Subcutaneous abdominal adipose tissue (tissue), 5 donors: Measurements from ENCODE around the gene NUDT2.

Source experiments
- H3K27ac ChIP-seq: one replicate; pipeline ENCODE4 v1.7.0; 2013; ENCODE audit warnings: low read depth, mild to moderate bottlenecking, inconsistent platforms, low read length, moderate library complexity
- H3K27me3 ChIP-seq, 5 donors: one replicate each; pipeline ENCODE4 v1.7.0; 2013; ENCODE audit warnings: low read length in 5 of 5, inconsistent platforms in 1 of 5; ENCODE audit not compliant: control insufficient read depth in 5 of 5, insufficient read depth in 4 of 5
- H3K36me3 ChIP-seq, 5 donors: one replicate each; pipeline ENCODE4 v1.7.0; 2013; ENCODE audit warnings: low read length in 5 of 5; ENCODE audit not compliant: control insufficient read depth in 5 of 5, insufficient read depth in 5 of 5
- H3K4me1 ChIP-seq, 5 donors: one replicate each; pipeline ENCODE4 v1.7.0; 2013; ENCODE audit warnings: low read length in 5 of 5, mild to moderate bottlenecking in 3 of 5, moderate library complexity in 1 of 5; ENCODE audit not compliant: control insufficient read depth in 5 of 5, insufficient read depth in 5 of 5
- H3K4me3 ChIP-seq, 5 donors: one replicate each; pipeline ENCODE4 v1.7.0; 2013; ENCODE audit warnings: low read length in 5 of 5, low read depth in 1 of 5
- H3K9ac ChIP-seq, 5 donors: one replicate each; pipeline ENCODE4 v1.7.0; 2013; ENCODE audit warnings: low read length in 5 of 5, mild to moderate bottlenecking in 4 of 5, moderate library complexity in 3 of 5
- H3K9me3 ChIP-seq, 5 donors: one replicate each; pipeline ENCODE4 v1.7.0; 2013; ENCODE audit warnings: low read length in 5 of 5; ENCODE audit not compliant: control insufficient read depth in 5 of 5
- donor health status: healthy.
- donor health status: healthy.
- donor health status: healthy.
- donor health status: healthy.
- donor health status: healthy.

Gene NUDT2

GRCh38 chr9:34317436-34317835, 11.9 kb upstream of the NUDT2 start:
- H3K4me3 ChIP-seq = no peak overlapping the region
- H3K27me3 ChIP-seq = no peaks in the 10 kb centered on the region
- no peaks in the 10 kb centered on the region for H3K9me3 ChIP-seq
- H3K4me1 ChIP-seq = no peaks in the 10 kb centered on the region
- H3K27ac ChIP-seq = no peak overlapping the region
- H3K9ac ChIP-seq = no peak overlapping the region
- H3K36me3 ChIP-seq = no peaks in the 10 kb centered on the region

DNA sequence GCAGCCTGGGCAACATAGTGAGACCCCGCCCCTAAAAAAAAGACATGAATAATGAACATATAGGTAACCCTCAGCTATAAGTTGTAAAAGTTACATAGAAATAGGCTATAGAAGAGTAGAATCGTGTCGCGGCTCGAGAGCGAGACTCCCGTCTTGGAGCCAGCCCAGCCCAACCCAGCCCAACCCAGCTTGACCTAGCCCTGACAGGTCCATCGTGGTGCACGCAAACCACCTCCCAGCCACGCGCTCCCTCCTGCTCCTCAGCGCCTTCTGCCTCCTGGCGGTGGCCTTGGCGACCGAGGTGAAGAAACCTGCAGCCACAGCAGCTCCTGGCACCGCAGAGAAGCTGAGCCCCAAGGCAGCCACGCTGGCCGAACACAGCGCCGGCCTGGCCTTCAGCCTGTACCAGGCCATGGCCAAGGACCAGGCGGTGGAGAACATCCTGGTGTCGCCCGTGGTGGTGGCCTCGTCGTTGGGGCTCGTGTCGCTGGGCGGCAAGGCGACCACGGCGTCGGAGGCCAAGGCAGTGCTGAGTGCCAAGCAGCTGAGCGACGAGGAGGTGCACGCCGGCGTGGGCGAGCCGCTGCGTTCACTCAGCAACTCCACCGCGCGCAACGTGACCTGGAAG, 11.1 kb upstream of the NUDT2 start:
- Histone ChIP-seq H3K9ac (no peak overlapping the region), H3K4me3 (no peak overlapping the region), H3K36me3 (no peaks in the 10 kb centered on the region), H3K9me3 (no peaks in the 10 kb centered on the region), H3K4me1 (no peaks in the 10 kb centered on the region), H3K27ac (no peak overlapping the region), H3K27me3 (no peaks in the 10 kb centered on the region)

- H3K9me3 ChIP-seq = no peaks in the 10 kb centered on the region
- no peak overlapping the region for H3K27ac ChIP-seq
- no peak overlapping the region for H3K9ac ChIP-seq
- no peak overlapping the region for H3K4me3 ChIP-seq
- no peaks in the 10 kb centered on the region for H3K27me3 ChIP-seq
- H3K4me1 ChIP-seq = no peaks in the 10 kb centered on the region
- no peaks in the 10 kb centered on the region for H3K36me3 ChIP-seq
Observed at GRCh38 chr9:34321451-34321850, 7.9 kb upstream of the NUDT2 start.

- peak overlapping the region in 1 of 5 donors; percentile 25 for H3K9ac ChIP-seq
- H3K27ac ChIP-seq = no peak overlapping the region
- H3K9me3 ChIP-seq = no peaks in the 10 kb centered on the region
- H3K4me1 ChIP-seq = peaks cover 0 to 2% (median under 1%) of the 10 kb centered on the region in 5 donors
- H3K27me3 ChIP-seq = no peaks in the 10 kb centered on the region
- H3K4me3 ChIP-seq = no peak overlapping the region
- no peaks in the 10 kb centered on the region for H3K36me3 ChIP-seq
Observed at GRCh38 chr9:34322899-34323591, 6.3 kb upstream of the NUDT2 start.

DNA sequence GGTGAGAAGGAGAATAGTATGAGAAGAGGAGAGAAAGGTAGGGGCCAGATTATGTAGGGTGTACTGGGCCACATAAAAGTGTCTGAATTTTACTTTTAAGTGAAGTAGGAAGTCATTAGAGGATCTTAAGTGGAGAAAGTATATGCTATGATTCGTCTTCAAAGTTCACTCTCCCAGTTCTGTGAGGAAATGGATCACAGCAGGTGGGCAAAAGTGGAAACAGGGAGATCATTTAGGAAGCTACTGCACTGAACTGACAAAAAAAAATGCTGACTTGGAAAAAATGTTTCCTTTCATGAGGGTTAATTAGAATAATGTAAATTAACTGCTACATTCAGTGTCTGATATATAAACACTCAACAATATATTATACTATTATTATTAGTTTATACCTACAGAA, 2.7 kb upstream of the NUDT2 start:
- H3K27ac ChIP-seq = no peak overlapping the region

DNA sequence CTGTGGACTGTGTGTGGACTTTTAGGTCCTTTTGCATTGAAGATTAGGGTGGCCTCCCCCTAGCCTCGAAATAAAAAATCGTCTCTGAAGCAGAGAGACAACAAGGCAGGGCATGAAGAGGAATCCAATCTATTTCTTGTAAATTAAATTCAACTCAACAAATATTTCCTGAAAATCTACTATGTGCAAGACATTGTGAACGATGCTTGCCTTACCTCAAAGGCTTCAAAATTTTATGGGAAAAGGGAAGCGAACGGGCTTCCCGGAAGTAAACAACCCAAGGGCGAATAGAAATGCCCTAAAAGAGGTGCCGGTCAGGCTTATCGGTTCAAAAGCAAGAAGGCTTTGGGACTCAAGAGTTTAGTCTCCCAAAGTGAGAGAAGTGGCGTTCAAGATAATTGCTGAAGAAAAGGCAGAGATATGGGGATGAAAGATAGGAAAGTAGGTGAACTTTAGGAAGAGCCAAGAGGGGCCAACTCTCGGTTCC, 826 bp upstream of the NUDT2 start:
- Histone ChIP-seq H3K9me3 (no peaks in the 10 kb centered on the region), H3K4me1 (peaks cover 3 to 22% (median 17%) of the 10 kb centered on the region in 5 donors), H3K9ac (peak overlapping the region in 4 of 5 donors; percentile 72 to 83 (median 76)), H3K27ac (peak overlapping the region; percentile 75), H3K27me3 (no peaks in the 10 kb centered on the region), H3K4me3 (peak overlapping the region; percentile 64 to 80 (median 76)), H3K36me3 (no peaks in the 10 kb centered on the region)

More for the DNA sequence above, 2.7 kb upstream of the NUDT2 start:
- peaks cover 3 to 22% (median 17%) of the 10 kb centered on the region in 5 donors for H3K4me1 ChIP-seq
- no peak overlapping the region for H3K9ac ChIP-seq
- H3K36me3 ChIP-seq = no peaks in the 10 kb centered on the region
- H3K9me3 ChIP-seq = no peaks in the 10 kb centered on the region
- H3K27me3 ChIP-seq = no peaks in the 10 kb centered on the region
- no peak overlapping the region for H3K4me3 ChIP-seq

GRCh38 chr9:34331196-34331595, 1.8 kb downstream of the NUDT2 start:
- H3K4me1 ChIP-seq = peaks cover 3 to 22% (median 17%) of the 10 kb centered on the region in 5 donors
- no peaks in the 10 kb centered on the region for H3K9me3 ChIP-seq
- H3K4me3 ChIP-seq = no peak overlapping the region
- peaks cover 0 to 12% (median 0%) of the 10 kb centered on the region in 5 donors for H3K36me3 ChIP-seq
- no peaks in the 10 kb centered on the region for H3K27me3 ChIP-seq
- H3K27ac ChIP-seq = no peak overlapping the region
- no peak overlapping the region for H3K9ac ChIP-seq

- no peak overlapping the region for H3K4me3 ChIP-seq
- peaks cover 0 to 12% (median 0%) of the 10 kb centered on the region in 5 donors for H3K36me3 ChIP-seq
- peaks cover 3 to 23% (median 18%) of the 10 kb centered on the region in 5 donors for H3K4me1 ChIP-seq
- H3K27me3 ChIP-seq = no peaks in the 10 kb centered on the region
- no peak overlapping the region for H3K27ac ChIP-seq
- H3K9me3 ChIP-seq = no peaks in the 10 kb centered on the region
- H3K9ac ChIP-seq = no peak overlapping the region
Observed at GRCh38 chr9:34332076-34332964, 3.0 kb downstream of the NUDT2 start.

DNA sequence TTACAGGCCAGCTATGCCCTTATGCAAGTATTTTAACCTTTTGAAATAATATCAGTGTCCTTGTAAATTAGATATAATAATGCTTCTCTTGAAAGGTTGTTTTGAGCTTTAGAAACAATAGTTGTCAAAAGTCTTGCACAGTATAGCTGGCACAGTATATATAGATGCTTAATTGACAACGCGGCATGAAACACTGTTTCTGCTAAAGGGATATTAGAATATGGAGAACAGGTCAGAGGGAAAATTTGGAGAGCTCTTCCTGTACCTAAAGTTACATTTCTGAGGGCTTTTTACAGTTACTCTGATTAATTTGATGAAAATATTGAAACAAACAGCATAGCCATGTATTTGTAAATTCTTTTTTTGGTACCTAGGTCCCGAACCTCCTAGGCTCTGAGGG, 4.5 kb downstream of the NUDT2 start:
- Histone ChIP-seq H3K9ac (peak overlapping the region in 1 of 5 donors; percentile 24), H3K36me3 (peaks cover 0 to 15% (median 7%) of the 10 kb centered on the region in 5 donors), H3K27ac (no peak overlapping the region), H3K4me3 (no peak overlapping the region), H3K27me3 (no peaks in the 10 kb centered on the region), H3K4me1 (peaks cover 5 to 24% (median 20%) of the 10 kb centered on the region in 5 donors), H3K9me3 (no peaks in the 10 kb centered on the region)
